ENCODE measurements around the gene DYSF. TPM values are rescaled to one million over a fixed set of nuclear protein-coding genes. Genes with fewer than 3 reads are reported as not detected.

The DYSF gene
- polyA plus RNA-seq, 1 of the 3 experiments (the other 2 are of a cell fraction) = 0.10 TPM

DNA sequence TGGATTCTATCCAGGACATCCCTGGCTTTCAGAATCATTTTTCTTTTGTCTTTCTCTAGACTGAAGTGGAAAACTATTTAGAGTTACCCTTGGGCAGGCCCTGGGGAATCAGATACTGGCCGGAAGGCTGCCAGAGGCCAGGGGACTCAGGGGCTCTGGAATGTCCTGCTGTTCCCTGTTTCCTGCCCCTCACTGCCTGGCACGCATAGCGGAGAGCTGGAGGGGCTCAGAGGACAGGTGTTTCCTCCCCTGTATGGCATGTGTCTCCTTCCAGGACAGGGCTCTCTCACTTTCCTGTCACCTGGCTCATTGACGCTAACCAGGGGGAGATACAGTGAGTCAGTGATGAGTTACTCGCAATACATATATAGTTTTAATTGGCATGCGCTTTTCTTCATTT is 38.8 kb downstream of the DYSF start:
- Histone ChIP-seq H3K4me2 (no peak overlapping the region), H3K27me3 (ENCODE audit: insufficient read depth) (no peaks in the 10 kb centered on the region), H3K4me3 (ENCODE audit: low read depth in 2 of 2, low read length in 1 of 2) (no peak overlapping the region), H3K9ac (no peak overlapping the region), H3K79me2 (ENCODE audit: insufficient read depth) (no peaks in the 10 kb centered on the region), H3K9me3 (no peaks in the 10 kb centered on the region), H3K36me3 (replicated peaks in 1 of 2; ENCODE audit: control insufficient read depth in 1 of 2, insufficient read depth in 2 of 2, low read length in 1 of 2) (no peaks in the 10 kb centered on the region), H3K4me1 (ENCODE audit: control insufficient read depth in 1 of 2, insufficient read depth in 2 of 2, low read depth in 1 of 2, low read length in 1 of 2) (no peaks in the 10 kb centered on the region), H3K9me2 (no peaks in the 10 kb centered on the region), H3F3A (replicated peaks; ENCODE audit: insufficient read depth) (no peaks in the 10 kb centered on the region), H4K20me1 (ENCODE audit: insufficient read depth) (no peaks in the 10 kb centered on the region), H3K27ac (ENCODE audit: low read depth in 2 of 2, low read length in 1 of 2) (no peak overlapping the region), H2AFZ (ENCODE audit: low read depth) (no peak overlapping the region)
- CTCF ChIA-PET = no interaction called here
- WGBS (ENCODE audit: low lambda C conversion rate) = 85% methylated on average over 5 of the region's 6 CpGs
- DNase-seq = no peak
- POLR2A ChIA-PET = no interaction called here
- TF ChIP-seq, protein P1, sequence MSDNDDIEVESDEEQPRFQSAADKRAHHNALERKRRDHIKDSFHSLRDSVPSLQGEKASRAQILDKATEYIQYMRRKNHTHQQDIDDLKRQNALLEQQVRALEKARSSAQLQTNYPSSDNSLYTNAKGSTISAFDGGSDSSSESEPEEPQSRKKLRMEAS (IDR thresholded peaks at IDR 0.05; ENCODE audit: low read depth) = no peak
- TF ChIP-seq POLR2AphosphoS5 (IDR thresholded peaks at IDR 0.05; ENCODE audit: low read depth, low read length) (no peak), GABPA (IDR thresholded peaks at IDR 0.05; ENCODE audit: low read depth) (no peak), RAD21 (IDR thresholded peaks at IDR 0.05; ENCODE audit: low read length) (no peak), FOXJ3 (CRISPR knock-in tag; IDR thresholded peaks at IDR 0.05) (no peak), GATA2 (CRISPR knock-in tag; IDR thresholded peaks at IDR 0.05) (no peak), EP300 (IDR thresholded peaks at IDR 0.05; ENCODE audit: borderline replicate concordance in 1 of 2, low read depth in 1 of 2, low read length in 1 of 2) (no peak), TCF12 (IDR thresholded peaks at IDR 0.05) (no peak), YY1 (IDR thresholded peaks at IDR 0.05; ENCODE audit: low read depth) (no peak), SIN3A (IDR thresholded peaks at IDR 0.05; ENCODE audit: borderline replicate concordance, low read depth, low read length) (no peak), NFIC (IDR thresholded peaks at IDR 0.05; ENCODE audit: borderline replicate concordance) (no peak), RXRA (IDR thresholded peaks at IDR 0.05; ENCODE audit: borderline replicate concordance, low read depth) (no peak), TAF1 (IDR thresholded peaks at IDR 0.05; ENCODE audit: borderline replicate concordance, low read depth, low read length) (no peak), TEAD4 (IDR thresholded peaks at IDR 0.05; ENCODE audit: borderline replicate concordance, insufficient read depth) (no peak), NRF1 (IDR thresholded peaks at IDR 0.05; ENCODE audit: low read depth, low read length) (no peak), MXI1 (IDR thresholded peaks at IDR 0.05; ENCODE audit: low read depth, low read length) (no peak)
- TF ChIP-seq, protein P2, sequence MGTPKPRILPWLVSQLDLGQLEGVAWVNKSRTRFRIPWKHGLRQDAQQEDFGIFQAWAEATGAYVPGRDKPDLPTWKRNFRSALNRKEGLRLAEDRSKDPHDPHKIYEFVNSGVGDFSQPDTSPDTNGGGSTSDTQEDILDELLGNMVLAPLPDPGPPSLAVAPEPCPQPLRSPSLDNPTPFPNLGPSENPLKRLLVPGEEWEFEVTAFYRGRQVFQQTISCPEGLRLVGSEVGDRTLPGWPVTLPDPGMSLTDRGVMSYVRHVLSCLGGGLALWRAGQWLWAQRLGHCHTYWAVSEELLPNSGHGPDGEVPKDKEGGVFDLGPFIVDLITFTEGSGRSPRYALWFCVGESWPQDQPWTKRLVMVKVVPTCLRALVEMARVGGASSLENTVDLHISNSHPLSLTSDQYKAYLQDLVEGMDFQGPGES (IDR thresholded peaks at IDR 0.05; ENCODE audit: low read depth, low read length) = no peak
- TF ChIP-seq, protein P3, sequence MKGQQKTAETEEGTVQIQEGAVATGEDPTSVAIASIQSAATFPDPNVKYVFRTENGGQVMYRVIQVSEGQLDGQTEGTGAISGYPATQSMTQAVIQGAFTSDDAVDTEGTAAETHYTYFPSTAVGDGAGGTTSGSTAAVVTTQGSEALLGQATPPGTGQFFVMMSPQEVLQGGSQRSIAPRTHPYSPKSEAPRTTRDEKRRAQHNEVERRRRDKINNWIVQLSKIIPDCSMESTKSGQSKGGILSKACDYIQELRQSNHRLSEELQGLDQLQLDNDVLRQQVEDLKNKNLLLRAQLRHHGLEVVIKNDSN (IDR thresholded peaks at IDR 0.05; ENCODE audit: borderline replicate concordance, low read depth) = no peak
- TF ChIP-seq, protein P4, sequence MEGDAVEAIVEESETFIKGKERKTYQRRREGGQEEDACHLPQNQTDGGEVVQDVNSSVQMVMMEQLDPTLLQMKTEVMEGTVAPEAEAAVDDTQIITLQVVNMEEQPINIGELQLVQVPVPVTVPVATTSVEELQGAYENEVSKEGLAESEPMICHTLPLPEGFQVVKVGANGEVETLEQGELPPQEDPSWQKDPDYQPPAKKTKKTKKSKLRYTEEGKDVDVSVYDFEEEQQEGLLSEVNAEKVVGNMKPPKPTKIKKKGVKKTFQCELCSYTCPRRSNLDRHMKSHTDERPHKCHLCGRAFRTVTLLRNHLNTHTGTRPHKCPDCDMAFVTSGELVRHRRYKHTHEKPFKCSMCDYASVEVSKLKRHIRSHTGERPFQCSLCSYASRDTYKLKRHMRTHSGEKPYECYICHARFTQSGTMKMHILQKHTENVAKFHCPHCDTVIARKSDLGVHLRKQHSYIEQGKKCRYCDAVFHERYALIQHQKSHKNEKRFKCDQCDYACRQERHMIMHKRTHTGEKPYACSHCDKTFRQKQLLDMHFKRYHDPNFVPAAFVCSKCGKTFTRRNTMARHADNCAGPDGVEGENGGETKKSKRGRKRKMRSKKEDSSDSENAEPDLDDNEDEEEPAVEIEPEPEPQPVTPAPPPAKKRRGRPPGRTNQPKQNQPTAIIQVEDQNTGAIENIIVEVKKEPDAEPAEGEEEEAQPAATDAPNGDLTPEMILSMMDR (IDR thresholded peaks at IDR 0.05) = no peak
- TF ChIP-seq, protein P5, sequence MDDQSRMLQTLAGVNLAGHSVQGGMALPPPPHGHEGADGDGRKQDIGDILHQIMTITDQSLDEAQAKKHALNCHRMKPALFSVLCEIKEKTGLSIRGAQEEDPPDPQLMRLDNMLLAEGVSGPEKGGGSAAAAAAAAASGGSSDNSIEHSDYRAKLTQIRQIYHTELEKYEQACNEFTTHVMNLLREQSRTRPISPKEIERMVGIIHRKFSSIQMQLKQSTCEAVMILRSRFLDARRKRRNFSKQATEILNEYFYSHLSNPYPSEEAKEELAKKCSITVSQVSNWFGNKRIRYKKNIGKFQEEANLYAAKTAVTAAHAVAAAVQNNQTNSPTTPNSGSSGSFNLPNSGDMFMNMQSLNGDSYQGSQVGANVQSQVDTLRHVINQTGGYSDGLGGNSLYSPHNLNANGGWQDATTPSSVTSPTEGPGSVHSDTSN (IDR thresholded peaks at IDR 0.05) = no peak
